Vagina (tissue), 2 donors: ENCODE measurements around the gene TPT1.

Source experiments
- POLR2A ChIP-seq, 2 donors: fragments of 450-650 bp; IDR thresholded peaks; one replicate each; pipeline ENCODE4 v1.6.1; 2017; ENCODE audit warnings: antibody characterized with exemption in 2 of 2, mild to moderate bottlenecking in 2 of 2, moderate library complexity in 2 of 2
- POLR2AphosphoS5 ChIP-seq, 2 donors: sonication (generic); formaldehyde crosslinking; IDR thresholded peaks; one replicate each; pipeline ENCODE4 v1.9.0; 2017; ENCODE audit warnings: antibody characterized with exemption in 2 of 2, mild to moderate bottlenecking in 2 of 2, low read depth in 1 of 2; ENCODE audit not compliant: insufficient read depth in 1 of 2
- TF ChIP-seq, protein P1 (sequence below), 3 experiments: fragments of 450-650 bp in 2 of 3; fragments of 200-600 bp in 1 of 3; sonication (generic) in 1 of 3; IDR thresholded peaks; one replicate each; pipeline ENCODE4 v1.5.1; 2017 to 2019; ENCODE audit warnings: antibody characterized with exemption in 3 of 3, mild to moderate bottlenecking in 2 of 3, moderate library complexity in 2 of 3

DNA sequence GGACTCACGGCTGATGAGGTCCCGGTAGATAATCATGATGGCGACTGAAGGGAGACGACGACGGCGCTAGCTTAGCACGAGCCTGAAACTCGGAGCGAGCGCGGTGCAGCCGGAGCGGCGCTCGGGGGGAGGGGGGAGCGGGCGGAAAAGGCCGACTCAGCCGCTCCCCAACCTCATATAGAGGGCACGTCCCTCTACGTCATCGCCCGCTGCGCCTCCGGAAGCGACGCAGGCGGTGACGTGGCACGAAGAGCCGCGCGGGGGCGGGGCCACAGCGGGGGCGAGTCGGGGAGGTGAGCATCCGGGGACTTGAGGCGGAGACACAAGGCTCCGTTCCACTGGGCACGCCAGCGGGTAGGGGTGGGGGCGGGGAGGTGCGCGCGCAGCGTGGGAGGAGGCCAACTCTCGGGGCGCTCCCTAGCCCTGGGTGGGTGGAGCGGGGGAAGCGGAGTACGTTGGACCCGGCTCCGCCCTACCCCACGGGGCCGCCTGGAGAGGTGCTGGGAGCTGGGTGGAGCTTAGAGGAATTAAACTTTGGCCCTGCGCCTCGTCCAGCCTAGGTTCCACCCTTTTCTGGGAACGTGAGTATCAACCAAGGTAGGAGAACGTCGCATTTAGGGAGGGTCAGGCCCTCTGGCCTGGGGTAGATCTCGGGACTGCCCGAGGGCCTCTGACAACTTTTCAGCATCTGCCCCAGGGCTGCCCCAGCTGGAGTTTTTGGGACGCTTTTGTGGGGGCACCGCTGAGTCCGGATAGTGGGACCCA is at the start of gene TPT1:
- TF ChIP-seq, protein P1, sequence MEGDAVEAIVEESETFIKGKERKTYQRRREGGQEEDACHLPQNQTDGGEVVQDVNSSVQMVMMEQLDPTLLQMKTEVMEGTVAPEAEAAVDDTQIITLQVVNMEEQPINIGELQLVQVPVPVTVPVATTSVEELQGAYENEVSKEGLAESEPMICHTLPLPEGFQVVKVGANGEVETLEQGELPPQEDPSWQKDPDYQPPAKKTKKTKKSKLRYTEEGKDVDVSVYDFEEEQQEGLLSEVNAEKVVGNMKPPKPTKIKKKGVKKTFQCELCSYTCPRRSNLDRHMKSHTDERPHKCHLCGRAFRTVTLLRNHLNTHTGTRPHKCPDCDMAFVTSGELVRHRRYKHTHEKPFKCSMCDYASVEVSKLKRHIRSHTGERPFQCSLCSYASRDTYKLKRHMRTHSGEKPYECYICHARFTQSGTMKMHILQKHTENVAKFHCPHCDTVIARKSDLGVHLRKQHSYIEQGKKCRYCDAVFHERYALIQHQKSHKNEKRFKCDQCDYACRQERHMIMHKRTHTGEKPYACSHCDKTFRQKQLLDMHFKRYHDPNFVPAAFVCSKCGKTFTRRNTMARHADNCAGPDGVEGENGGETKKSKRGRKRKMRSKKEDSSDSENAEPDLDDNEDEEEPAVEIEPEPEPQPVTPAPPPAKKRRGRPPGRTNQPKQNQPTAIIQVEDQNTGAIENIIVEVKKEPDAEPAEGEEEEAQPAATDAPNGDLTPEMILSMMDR (IDR thresholded peaks at IDR 0.05): no peak
- peak; percentile 87 to 96 for TF ChIP-seq POLR2AphosphoS5 (IDR thresholded peaks at IDR 0.05; ENCODE audit: insufficient read depth in 1 of 2, low read depth in 1 of 2)
- TF ChIP-seq POLR2A (IDR thresholded peaks at IDR 0.05): peak in 1 of 2 donors; percentile 96
